Activated CD4-positive, CD25-positive, alpha-beta regulatory T cell treated with anti-CD3 and anti-CD28 coated beads, Interleukin-2, amount 50 U/mL, for 72 hours (primary cell): Measurements from ENCODE around the gene MTUS2.
"Not testable (repeated sequence)": the region's sequence is repeated elsewhere in the genome, so short reads cannot be mapped to it uniquely, and the experiment has no call there.

Experiments used
- DNase-seq: peaks from one replicate; pipeline ENCODE4 v3.0.0; 2021

The MTUS2 gene

GRCh38 chr13:28964803-28965202, 144.7 kb downstream of the MTUS2 start:
- no peak for DNase-seq

- DNase-seq: no peak
Measured at GRCh38 chr13:28967029-28967915, 147.1 kb downstream of the MTUS2 start.

GRCh38 chr13:28976195-28976594, 156.1 kb downstream of the MTUS2 start:
- no peak for DNase-seq

DNA sequence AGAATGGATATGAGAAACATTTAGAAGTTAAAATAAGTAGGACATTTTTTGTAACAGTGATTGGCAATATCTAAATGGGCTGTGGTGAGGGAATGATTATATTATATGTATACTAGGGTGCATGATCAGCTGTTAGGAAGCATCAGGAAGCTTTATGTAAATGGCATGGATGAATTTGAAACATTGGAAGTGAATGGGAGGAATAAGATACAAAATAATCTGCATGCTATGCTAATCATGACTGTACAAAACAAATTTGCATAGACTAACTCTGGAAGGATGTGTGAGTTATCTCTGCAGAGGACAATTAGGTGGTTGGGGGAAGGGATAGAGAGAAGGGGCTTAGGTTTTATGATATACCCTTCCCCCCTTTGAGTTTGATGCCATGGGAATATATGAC, 156.5 kb downstream of the MTUS2 start:
- DNase-seq: no peak

DNA sequence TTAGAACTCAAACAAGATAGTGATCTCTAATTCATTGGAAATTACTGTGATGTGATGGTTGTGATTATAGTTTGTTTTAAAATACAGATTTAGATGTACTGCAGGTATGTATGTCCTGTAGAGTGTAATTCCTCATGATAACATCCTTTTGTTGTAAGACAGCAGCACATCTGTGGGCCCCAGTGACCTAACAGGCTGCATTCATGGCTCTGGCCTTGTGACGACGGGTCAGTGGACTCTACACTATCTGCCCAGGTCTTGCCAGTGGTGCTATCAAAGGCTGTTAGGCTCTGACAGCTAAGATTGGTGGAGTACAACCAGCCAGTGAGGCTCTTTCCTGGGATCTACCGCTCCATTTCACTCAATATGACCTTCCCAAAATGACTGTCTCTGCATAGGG, 158.4 kb downstream of the MTUS2 start:
- DNase-seq: no peak

DNA sequence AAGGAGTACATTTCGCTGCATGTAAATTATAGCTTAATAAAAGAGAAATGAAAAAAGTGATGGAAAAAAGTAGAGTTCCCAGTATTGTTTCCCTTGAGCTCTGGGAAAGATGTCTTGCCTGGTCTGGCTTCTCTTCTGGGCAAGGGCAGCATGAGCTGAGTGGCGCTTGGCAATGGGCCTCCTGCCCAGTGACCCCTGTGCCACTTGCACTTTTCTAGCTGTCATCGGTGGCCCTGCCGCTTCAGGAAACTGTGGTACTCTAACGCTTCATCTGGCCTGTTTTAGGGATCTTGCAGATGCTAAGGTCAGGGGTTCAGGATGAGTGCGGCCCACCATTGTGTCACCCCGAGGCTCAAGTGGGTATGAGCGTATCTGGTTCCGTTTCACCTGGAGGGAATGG, 161.4 kb downstream of the MTUS2 start:
- no peak for DNase-seq

- DNase-seq: no peak
Measured at GRCh38 chr13:28983641-28984040, 163.5 kb downstream of the MTUS2 start.

DNA sequence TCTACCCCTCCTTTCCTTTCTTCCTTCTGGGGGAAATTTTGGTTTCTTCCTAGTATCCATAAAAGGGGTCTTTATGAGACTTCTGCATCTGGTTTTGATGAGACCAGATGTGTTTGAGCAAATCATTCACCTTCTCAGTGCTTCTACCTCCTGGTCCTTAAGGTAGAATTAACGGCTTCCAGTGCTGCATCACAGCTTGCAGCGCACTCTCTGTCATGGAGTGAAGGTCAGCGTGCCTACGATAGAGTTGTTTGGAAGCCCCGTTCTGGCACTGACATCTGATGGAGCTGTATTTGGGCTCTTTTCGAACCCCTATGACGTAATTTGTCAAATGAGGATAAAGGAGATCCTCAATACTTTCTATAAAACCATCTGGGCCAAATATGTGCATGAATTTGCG, 164.2 kb downstream of the MTUS2 start:
- DNase-seq: no peak

DNA sequence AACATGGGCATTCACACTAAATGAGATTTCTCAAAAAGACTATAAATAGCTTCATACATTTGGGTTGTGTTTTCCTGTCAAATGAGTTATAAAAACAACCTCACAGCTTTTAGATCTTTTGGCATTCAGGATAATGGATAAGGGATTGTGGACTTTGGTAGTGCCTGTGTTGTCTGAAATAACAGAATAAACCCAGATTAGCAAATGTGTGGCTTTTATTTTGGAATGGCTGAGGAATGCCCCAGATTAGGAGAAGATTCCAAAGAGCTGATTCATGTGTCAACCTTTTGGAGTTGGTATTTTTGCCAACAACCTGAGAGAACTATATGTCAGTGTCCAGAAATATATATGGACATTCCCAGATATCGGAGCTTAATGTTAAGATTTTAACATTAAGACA, 164.7 kb downstream of the MTUS2 start:
- no peak for DNase-seq

DNA sequence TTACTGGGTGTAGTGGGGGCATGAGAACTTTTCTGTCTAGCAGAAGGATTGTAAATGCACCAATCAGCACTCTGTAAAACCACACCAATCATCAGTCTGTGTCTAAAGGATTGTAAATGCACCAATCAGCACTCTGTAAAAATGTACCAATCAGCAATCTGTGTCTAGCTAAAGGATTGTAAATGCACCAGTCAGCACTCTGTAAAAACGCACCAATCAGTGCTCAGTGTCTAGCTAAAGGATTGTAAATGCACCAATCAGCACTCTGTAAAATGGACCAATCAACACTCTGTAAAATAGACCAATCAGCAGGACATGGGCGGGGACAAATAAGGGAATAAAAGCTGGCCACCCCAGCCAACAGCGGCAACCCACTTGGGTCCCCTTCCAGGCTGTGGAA, 170.2 kb downstream of the MTUS2 start:
- DNase-seq: not testable (repeated sequence)

GRCh38 chr13:28991764-28992163, 171.6 kb downstream of the MTUS2 start:
- no peak for DNase-seq

DNA sequence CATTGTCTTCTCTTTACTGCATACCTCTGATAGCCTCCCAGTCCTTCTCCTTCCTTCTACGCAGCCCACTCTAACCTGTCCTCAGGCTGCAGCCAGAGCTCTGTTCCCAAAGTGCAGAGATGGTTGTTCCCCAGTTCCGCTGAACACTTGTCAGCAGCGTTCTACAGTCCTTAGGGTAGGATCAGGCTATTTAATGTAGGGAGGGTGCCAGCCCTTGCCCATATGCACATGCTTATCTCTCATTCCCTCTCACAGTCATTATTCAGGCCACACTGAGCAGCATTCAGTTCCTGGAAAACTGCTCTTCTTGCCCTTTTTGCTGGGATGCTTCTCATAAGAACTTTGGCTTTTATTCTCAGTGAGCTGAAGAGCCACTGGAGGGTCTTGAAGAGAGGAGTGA, 180.7 kb downstream of the MTUS2 start:
- DNase-seq: no peak

GRCh38 chr13:29005035-29005762, 185.1 kb downstream of the MTUS2 start:
- no peak for DNase-seq

GRCh38 chr13:29005763-29006120, 185.6 kb downstream of the MTUS2 start:
- no peak for DNase-seq

GRCh38 chr13:29006359-29006850, 186.3 kb downstream of the MTUS2 start:
- no peak for DNase-seq

DNA sequence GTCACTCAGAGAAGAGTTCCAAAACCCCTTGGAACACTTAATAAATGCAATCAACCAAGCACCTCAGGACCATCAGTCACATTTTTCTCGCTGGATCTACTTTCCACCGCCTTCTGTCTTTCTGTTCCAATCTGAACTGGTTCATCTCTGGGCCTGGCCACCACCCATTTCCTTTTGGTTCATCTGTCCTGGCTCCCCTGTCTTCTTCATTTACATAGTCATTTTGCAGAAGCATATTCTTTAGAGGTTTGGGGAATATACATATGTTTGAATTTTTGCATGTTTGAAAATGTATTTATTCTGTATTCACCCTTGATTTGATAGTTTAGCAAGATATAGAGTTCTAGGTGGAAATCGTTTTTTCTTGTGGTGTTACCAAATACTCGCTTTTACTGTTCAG, 188.2 kb downstream of the MTUS2 start:
- DNase-seq: no peak

DNA sequence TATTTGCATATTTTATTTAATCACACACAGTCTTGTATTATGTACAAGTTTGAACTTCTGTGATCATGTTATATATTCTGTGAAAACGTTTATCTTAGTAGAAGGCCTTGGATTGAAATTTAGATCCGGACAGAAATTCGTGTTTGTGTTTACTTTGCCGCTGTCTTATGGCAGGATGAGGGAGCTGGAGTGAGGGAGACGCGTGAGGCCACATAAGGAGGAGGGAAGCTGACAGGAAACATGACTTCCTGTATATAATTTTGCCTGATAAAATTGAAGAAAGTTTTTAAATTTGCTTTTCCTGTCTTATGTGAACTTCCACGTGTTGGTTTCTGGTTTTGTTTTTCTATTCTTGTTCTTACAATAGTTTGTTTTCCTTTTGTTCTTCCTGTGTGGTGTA, 200.2 kb downstream of the MTUS2 start:
- DNase-seq: no peak

DNA sequence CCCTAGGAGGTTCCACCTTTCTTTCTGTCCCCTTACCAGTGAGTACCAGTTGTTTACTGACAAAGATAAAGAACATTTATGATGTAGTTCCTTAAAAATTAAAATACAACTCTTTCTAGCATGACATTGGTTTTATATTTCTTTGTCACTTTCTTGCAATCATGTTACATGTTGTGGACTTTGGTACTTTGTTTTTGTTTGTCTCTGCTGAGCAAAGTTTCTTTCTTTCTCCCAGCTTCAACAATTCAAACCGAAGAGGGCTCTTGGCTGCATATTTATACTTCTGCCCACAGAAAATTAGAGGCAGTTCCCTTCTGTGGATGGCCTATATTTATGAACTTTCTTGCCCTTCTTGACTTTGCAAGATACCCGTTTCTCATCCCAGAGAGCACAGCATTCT, 201.2 kb downstream of the MTUS2 start:
- DNase-seq: no peak

- DNase-seq: no peak
Measured at GRCh38 chr13:29021717-29022116, 201.6 kb downstream of the MTUS2 start.

GRCh38 chr13:29022410-29022809, 202.3 kb downstream of the MTUS2 start:
- DNase-seq: no peak

- DNase-seq: no peak
Measured at GRCh38 chr13:29022968-29023367, 202.8 kb downstream of the MTUS2 start.

GRCh38 chr13:29024783-29025182, 204.6 kb downstream of the MTUS2 start:
- no peak for DNase-seq

DNA sequence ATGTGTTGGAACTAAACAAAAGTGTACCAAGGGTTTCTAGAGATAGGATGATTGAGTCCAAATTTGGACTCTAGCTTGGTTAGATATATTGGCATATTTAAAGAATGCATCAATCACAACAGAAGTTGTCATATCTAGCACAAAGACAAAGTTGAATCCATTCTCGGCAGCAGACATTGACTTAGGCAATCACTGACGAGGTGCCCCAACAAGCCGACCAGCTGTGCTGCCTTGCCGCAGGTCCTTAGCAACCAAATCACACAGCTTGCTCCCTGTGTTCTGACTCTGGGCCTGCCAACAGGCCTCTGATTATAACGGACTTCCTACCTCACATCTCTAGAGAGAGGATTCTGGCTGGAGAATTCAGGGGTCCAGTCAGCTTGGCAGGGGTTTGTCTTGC, 208.7 kb downstream of the MTUS2 start:
- DNase-seq: no peak

GRCh38 chr13:29038700-29039099, 218.6 kb downstream of the MTUS2 start:
- DNase-seq: no peak
